HG02973 (cell line): ENCODE data around the gene RBMX.
"Not testable (repeated sequence)": the region's sequence is repeated elsewhere in the genome, so short reads cannot be mapped to it uniquely, and the experiment has no call there.

ENCODE experiments used
- ATAC-seq: cut with Tn5 transposase; IDR thresholded peaks from one replicate; pipeline ENCODE4 v1.9.1; 2021; ENCODE audit warnings: moderate library complexity; ENCODE audit not compliant: unreplicated experiment

RBMX gene

DNA sequence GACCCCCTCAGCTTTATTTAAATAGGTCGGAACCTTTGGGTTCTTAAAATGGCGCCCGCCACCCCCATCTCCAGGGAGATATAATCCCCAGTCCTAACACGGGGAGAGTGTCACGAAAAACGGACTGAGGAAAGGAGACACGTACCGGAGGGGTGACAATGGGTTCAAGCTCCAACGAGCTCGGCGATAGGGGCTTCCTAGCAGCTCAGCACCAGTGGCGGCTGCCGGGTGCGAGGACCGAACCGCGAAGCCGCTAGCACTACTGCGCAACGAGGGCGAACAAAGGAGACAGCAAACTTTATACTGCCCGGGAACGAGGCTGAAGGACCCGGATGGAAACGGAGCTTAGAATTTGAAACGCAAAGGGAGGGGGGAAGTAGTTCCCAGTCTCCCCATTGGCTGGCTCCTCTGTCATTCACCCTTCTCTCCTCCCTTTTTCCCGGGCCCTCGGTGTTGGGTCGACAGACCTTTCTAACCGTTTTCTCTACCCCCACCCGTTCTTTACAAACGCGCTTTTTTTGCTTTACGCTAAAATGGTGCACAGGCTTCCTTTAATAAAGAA lies at the start of gene RBMX:
RBMX (minus strand) TSS at position 274 of the 562 bp plus-strand sequence. CDS start 1,298 bp downstream, outside the sequence.
- peak; percentile 95 for ATAC-seq

DNA sequence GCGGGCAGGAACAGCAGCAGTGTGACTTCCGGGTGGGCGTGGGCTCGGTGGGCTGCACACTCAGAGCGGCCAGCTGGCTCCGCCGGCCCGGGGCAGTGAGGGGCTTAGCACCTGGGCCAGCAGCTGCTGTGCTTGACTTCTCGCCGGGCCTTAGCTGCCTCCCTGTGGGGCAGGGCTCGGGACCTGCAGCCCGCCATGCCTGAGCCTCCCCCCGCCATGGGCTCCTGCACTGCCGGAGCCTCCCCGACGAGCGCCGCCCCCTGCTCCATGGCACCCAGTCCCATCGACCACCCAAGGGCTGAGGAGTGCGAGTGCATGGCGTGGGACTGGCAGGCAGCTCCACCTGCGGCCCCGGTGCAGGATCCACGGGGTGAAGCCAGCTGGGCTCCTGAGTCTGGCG lies 40.9 kb upstream of the RBMX start:
- not testable (repeated sequence) for ATAC-seq

DNA sequence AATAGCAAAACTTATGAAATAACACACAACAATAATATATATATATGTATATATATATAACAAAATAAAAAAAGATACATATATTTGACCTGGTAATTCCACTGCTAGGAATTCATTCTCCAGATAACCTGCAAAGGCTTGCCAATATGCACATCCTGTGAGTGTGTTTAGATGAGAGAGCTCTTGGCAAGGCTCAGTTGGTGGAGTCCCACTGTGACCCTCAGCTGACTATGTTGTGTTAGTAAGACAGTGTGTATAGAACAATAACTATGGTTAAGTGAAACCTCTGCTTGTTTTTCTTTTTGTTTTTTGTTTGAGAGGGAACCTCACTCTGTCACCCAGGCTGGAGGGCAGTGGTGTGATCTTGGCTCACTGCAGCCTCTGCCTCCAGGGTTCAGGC lies 39.5 kb upstream of the RBMX start:
- no peak for ATAC-seq

DNA sequence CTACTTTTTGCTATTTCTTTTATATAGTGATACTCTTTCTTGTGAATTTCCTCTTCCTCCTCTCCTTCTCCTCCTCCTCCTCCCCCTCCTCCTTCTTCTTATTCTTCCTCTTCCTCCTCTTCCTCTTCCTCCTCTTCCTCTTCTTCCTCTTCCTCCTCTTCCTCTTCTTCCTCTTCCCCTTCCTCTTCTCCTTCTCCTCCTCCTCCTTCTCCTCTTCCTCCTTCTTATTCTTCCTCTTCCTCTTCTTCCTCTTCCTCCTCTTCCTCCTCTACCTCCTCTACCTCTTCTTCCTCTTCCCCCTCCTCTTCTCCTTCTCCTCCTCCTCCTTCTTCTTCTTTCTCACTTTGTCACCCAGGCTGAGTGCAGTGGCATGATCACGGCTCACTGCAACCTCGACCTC lies 36.3 kb upstream of the RBMX start:
- ATAC-seq = no peak

DNA sequence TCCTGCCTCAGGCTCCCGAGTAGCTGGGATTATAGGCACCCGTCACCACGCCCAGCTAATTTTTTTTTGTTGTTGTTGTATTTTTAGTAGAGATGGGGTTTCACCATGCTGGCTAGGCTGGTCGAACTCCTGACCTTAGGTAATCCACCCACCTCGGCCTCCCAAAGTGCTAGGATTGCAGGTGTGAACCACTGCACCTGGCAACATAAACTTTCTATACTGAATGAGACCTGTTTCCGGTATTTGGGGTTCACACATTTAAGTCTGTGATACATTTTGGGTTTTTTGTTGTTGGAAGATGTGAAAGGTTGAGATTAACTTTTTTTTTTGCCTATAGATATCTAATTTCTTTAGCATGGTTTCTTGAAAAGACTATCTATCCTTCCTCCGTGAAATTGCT lies 31.1 kb upstream of the RBMX start:
- not testable (repeated sequence) for ATAC-seq

DNA sequence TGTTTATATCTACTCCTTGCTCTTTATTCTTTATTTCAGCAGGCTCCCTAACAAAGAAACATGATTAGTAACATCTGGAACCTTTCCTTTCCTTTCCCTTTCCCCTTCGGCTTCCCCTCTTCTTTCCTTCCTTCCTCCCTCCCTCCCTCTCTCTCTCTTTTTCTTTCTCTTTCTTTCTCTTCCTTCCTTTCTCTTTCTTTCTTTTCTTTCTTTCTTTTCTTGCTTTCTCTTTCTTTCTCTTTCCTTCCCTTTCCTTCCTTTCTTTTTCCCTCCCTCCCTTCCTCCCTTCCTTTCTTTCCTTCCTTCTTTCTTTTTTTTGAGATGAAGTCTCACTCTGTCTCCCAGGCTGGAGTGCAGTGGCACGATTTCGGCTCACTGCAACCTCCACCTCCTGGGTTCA lies 30.7 kb upstream of the RBMX start:
- no peak for ATAC-seq

DNA sequence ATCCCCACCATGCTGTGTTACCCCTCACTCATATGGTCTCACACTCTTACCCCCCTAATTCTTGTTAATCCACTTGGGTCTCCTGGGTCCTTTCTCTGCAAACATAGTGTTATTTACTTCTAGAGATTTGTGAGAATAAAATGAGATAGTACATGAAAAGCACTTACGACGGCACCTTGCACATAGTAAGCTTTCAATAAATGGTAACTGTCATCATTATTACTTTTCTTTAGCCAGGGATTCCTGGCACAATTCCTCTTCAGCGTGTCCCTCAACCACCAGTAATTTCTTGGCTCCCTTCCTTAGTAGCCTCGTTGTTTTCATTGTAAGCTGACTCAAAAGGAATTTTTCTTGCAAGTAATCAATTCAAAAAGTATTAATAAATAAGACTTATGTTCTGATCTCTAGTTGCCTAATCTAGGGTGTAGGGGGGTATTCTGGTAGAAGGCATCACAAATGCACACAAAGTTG lies 30.1 kb upstream of the RBMX start:
- no peak for ATAC-seq

DNA sequence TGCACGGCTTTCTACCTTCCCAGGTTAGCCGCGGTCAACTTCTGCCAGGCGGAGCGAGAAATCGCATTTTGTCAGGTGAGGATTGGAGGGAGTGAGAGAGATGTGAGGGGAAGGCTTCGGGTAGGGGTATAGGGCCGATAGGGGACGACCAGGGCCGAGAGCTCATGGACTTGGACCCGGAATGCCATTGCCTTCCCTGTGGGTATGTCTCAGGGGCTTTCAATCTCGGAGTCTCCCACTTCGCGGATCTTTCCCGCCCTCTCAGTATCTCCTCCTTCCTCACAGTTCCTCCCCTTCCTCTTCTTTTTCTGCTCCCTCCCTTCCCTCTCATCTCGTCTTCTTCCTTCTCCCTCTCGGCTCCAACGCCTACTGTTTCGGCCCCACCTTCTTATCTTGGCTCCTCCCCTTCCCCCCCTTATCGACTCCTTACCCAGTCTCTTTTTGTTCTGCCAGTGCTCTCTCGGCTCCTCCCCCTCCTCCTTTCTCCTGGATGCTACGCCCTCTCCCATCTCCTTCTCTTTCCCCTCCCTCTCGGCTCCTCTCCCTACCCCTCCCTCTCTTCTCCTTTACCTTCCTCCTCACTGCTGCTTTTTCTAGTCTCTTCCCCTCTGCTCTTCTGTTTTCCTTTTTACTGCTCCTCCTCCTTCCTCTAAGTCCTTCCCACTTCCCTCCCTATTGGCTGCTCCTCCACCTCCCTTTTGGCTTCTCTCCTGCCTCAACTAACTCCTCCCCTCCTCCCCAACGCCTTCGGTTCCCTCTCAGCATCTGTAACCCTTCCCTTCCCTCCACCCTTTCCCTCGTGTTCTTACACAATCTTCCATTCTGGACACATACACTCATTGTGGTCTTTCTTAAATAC lies 29.4 kb upstream of the RBMX start:
- ATAC-seq = peak; percentile 67

DNA sequence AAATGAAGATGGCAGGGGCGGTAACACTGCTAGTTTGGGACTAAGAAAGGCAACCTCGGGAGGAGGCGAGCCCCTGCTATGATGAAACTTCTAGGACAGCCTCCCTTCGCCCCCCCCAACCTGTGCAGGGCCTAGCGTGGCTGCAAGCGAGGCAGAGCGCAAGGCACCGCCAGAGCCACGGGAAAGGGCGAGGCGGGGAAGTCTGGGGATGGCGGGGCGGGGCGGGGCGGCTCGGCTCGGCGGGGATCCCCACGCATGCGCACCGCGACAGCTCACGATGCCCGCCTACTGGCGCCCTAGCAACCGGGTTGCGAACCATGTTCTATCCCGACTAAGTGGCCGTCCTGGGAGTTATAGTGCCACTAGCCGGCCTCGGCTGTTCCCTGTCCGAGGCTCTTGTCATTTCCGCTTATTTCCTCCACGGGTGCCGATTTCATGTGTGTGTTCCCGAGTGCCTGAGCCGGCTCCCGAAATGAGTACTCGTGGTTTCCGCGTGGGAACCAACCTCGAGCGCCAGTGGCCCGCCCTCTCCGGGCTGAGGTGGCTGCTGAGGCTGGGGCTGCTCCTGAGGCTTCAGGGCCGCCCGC lies 28.7 kb upstream of the RBMX start:
- peak; percentile 57 for ATAC-seq

DNA sequence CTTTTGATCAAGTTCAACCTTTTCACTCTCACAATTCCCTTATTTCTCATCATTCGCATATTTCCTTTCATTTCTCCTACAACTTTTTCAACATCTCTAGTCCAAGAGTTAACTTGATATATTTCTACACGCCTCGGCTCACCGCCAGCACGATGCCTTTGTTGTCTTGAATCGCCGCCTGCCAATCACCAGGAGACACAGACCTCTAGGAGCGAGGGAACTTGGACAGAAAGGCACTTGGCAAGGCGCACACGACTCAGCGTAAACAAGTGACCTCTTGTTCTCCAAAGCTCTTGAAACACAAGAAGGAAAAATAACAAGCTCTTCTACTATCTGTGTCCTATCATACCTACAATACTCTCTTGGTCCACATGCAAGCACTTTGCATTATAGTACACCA lies 27.1 kb upstream of the RBMX start:
- no peak for ATAC-seq

DNA sequence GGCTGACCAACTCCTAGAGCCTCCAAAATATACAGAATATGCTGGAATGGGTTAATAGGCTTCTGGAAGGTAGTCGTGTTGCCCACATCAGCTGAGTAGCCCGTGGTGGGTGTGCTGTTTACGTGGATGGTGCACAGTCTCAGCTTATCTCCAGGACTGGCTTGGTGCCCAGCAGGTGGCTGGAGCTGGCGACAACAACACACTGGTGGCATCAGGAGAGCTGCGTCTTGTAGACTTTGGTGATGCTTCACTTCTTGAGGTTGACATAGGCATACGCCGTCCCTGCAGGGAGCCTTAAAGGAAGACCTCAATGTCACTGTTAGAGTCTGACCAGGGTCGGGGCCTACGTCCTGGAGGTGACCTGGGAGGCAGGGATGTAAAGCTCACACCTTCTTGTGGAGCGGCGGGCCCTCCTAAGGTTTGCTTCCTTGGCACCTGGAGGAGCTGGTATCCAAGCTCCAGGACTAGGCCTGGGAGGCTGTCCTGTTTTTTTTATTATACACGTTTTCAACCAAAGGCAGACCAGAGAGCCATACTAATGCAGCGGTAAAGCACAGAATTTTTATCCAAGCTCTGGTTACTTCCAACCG lies 26.5 kb upstream of the RBMX start:
- no peak for ATAC-seq

DNA sequence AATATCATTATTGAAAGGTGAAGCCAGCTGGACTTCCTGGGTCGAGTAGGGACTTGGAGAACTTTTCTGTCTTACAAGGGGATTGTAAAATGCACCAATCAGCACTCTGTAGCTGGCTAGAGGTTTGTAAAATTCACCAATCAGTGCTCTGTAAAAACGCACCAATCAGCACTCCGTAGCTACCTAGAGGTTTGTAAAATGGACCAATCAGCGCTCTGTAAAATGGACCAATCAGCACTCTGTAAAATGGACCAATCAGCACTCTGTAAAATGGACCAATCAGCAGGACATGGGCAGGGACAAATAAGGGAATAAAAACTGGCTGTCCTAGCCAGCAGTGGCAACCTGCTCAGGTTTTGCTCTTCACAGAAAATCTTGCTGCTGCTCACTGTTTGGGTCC lies 23.5 kb upstream of the RBMX start:
- not testable (repeated sequence) for ATAC-seq

DNA sequence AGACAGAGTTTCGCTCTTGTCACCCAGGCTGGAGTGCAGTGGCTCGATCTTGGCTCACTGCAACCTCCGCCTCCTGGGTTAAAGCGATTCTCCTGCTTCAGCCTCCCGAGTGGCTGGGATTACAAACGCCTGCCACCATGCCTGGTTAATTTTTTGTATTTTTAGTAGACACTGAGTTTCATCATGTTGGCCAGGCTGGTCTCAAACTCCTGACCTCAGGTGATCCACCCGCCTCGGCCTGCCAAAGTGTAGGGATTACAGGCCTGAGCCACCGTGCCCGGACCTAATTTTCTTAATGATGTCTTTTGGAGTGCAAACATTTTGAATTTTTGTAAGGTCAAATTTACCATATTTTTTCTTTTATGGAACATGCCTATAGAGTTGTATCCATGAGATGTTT lies 19.5 kb upstream of the RBMX start:
- ATAC-seq = not testable (repeated sequence)

DNA sequence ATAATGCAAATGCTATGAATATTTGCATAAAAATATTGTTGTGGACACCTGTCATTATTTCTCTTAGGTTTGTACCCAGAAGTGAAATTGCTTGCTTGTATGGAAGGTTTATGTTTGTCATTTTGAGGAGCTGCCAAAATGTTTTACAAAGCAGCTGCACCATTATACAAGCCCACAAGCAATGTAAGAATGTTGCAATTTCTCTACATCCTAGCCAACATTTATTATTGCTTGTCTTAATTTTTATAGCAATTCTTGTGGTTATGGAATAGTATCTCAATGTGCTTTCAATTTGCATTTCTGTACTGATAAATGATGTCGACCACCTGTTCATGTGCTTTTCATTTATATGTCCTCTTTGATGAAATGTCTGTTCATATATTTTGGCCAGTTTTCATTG lies 18.7 kb upstream of the RBMX start:
- no peak for ATAC-seq

DNA sequence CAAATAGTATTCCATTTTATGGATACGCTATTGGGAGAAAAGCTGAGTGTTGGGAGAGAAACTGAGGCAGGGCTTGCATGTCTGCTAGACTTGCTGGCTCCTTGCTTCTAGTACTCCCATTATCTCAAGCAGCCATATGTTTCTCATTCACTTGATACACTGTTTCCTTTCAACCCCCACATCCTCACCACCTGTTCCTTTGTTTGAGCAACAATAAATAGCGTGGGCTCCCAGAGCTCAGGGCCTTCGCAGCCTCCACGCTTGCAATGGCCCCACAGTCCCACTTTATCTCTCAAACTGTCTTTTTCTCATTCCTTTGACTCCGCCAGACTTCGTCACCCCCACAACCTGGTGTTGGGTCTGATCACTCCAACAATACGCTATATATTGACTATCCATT lies 18.2 kb upstream of the RBMX start:
- not testable (repeated sequence) for ATAC-seq

DNA sequence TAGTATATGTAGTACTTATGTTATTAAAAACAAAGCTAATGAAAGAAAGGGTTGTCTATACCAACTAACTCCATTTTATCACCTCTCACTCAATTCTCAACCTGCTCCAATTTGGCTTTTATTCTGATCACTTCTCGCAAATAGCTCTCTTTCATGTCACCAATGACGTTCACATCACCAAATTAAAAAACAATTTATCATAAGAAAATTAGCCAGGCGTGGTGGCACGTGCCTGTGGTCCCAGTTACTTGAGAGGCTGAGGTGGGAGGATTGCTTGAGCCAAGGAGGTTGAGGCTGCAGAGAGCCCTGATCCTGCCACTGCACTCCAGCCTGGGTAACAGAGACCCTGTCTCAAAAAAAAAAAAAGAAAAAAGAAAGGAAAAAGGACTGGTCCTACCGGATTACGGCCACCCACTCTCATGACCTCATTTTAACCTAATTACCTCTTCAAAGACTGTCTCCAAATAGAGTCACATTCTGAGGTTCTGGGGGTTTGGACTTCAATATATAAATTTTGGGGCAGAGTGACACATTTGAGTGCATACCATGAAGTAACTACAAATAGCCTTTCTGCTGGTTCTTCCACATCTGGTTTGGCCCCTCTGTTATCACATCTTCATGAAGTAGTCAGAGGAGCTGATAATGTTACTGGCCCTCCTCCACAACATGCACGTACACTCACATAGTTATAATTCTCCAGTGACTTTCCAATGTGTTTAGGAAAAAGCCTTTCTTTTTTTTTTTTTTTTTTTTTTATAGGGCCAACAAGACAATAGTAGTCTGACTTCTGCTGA lies 15.8 kb upstream of the RBMX start:
- ATAC-seq = no peak

DNA sequence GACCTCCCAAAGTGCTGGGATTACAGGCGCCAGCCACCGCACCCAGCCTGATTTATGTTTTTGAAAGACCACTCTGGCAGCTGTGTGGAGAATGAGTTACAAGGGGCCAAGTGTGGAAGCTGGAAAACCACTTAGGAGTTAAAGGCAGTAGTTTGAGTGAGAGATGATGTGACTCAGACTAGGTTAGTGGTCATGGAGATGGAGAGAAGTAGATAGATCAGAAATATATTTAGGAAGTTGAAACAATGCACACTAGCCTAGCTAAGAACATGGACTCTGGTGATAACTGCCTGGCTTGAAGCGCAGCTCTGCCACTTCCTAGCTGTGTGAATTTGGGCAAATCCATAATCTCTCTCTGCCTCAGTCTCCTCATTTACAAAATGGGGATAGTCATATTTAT lies 11.9 kb upstream of the RBMX start:
- ATAC-seq = no peak

DNA sequence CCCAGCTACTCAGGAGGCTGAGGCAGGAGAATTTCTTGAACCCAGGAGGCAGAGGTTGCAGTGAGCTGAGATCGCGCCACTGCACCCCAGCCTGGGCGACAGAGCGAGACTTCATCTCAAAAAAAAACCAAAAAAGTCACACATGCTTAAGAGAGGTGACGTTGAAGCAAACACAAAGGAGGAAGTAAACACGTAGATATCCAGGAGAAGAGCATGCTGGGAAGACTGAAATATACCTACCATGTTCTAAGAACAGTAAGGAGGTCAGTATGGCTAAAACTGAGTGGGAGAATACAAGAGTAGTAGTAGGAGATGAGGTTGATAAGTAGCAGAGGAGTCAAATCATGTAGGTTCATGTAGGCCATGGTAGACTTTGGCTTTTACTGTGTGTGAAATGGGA lies 10.1 kb upstream of the RBMX start:
- ATAC-seq = not testable (repeated sequence)

DNA sequence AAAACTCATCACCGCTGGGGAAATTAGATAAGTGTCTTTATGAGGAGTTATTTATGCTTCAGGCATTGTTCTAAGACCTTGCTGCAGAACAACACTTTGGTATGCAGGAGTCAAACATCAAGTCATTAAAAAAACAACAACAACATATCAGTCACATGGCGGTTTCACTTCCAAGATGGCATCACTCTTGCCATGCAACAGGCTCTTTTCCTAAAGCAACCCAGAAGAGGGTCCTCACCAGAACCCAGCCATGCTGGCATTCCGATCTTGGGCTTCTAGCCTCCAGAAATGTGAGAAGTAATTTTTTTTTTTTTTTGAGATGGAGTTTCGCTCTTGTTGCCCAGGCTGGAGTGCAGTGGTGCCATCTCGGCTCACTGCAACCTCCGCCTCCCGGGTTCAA lies 8.7 kb upstream of the RBMX start:
- no peak for ATAC-seq

DNA sequence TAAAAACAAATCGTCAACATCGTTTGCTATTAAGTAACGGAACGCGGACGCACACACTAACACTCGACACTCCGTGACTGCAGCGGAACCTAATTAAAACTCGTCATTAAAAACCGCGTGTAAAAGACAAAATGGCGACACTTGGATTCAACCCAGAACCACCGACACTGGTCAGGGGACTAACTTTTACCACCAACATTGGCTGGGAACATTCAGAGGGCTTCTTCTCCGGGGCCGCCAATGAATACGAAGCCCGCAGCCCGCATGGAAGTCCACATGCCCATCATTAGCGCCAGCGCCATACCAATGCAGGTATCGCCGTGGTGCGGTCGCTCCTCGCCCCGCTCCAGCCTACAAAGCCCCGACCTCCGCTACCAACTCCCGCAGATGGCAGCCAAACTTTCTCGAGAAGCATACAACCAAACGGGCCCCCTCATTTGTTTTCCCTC lies 498 bp downstream of the RBMX start:
- no peak for ATAC-seq
